Common myeloid progenitor, CD34-positive (primary cell): Measurements from ENCODE around the gene GALNT9.
A peak's percentile ranks its signal among the peaks of the same experiment; 100 is the strongest.

Source experiments
- CTCF ChIA-PET: fragments of 350-600 bp; sonication (Branson Sonifier 250); formaldehyde crosslinking; loops from one replicate; lab custom pipeline; 2021; ENCODE audit warnings: antibody characterized with exemption; lab: Charles Lee
- POLR2A ChIA-PET: fragments of 350-600 bp; sonication (Branson Sonifier 250); formaldehyde crosslinking; loops from one replicate; lab custom pipeline; 2021; ENCODE audit warnings: antibody characterized with exemption; lab: Charles Lee
- DNase-seq, 3 donors: peaks; one replicate each; pipeline versions ENCODE4 v3.0.0 to v3.0.0-alpha.2; 2013
- H3K27ac ChIP-seq, 2 experiments: 1 replicate in 1 of 2; 2 replicates in 1 of 2; pipeline ENCODE4 v1.7.0; 2013; ENCODE audit warnings: inconsistent platforms in 2 of 2, low read length in 2 of 2, mild to moderate bottlenecking in 2 of 2, low read depth in 1 of 2, moderate library complexity in 1 of 2; ENCODE audit not compliant: severe bottlenecking in 2 of 2, insufficient read depth in 1 of 2, poor library complexity in 1 of 2
- H3K27me3 ChIP-seq, 5 experiments: replicated peaks in 2 of 5; 1 replicate in 3 of 5; 2 replicates in 2 of 5; pipeline versions ENCODE4 v1.6.1 to v1.7.0; 2013; ENCODE audit warnings: low read length in 4 of 5, mild to moderate bottlenecking in 2 of 5, moderate library complexity in 2 of 5, inconsistent platforms in 1 of 5; ENCODE audit not compliant: insufficient read depth in 5 of 5, control insufficient read depth in 4 of 5
- H3K36me3 ChIP-seq, 4 experiments: 1 replicate in 2 of 4; 2 replicates in 2 of 4; pipeline versions ENCODE4 v1.6.1 to v1.7.0; 2013; ENCODE audit warnings: low read length in 3 of 4, control low read depth in 1 of 4, mild to moderate bottlenecking in 1 of 4; ENCODE audit not compliant: control insufficient read depth in 4 of 4, insufficient read depth in 4 of 4
- H3K4me1 ChIP-seq, 4 experiments: 1 replicate in 3 of 4; 2 replicates in 1 of 4; pipeline versions ENCODE4 v1.6.1 to v1.7.1; 2013; ENCODE audit warnings: low read length in 3 of 4, mild to moderate bottlenecking in 3 of 4, control low read depth in 1 of 4, inconsistent platforms in 1 of 4, moderate library complexity in 1 of 4; ENCODE audit not compliant: control insufficient read depth in 4 of 4, insufficient read depth in 4 of 4; ENCODE audit errors: control extremely low read depth in 1 of 4
- H3K4me3 ChIP-seq, 7 experiments: 1 replicate in 4 of 7; 2 replicates in 3 of 7; pipeline versions ENCODE4 v1.5.1 to v1.7.0; 2013; ENCODE audit warnings: mild to moderate bottlenecking in 7 of 7, low read length in 6 of 7, moderate library complexity in 6 of 7, inconsistent platforms in 2 of 7, low read depth in 2 of 7, control low read depth in 1 of 7; ENCODE audit not compliant: insufficient read depth in 4 of 7, control insufficient read depth in 1 of 7; ENCODE audit errors: extremely low read depth in 1 of 7
- H3K9me3 ChIP-seq, 5 experiments: 1 replicate in 4 of 5; 2 replicates in 1 of 5; pipeline versions ENCODE4 v1.6.1 to v1.7.1; 2013; ENCODE audit warnings: low read length in 4 of 5, mild to moderate bottlenecking in 2 of 5, inconsistent platforms in 1 of 5, low read depth in 1 of 5, moderate library complexity in 1 of 5; ENCODE audit not compliant: control insufficient read depth in 4 of 5, insufficient read depth in 2 of 5; ENCODE audit errors: control extremely low read depth in 1 of 5
- WGBS: methylation state at CpG from one replicate; pipeline ENCODE4 v1.1.5; 2013; ENCODE audit not compliant: insufficient coverage; 5-methylcytosine and 5-hydroxymethylcytosine counted together

The GALNT9 gene

GRCh38 chr12:132311201-132311915 is 18.0 kb downstream of the GALNT9 start:
- peaks cover 0 to 54% (median 4%) of the 10 kb centered on the region in 5 experiments for H3K27me3 ChIP-seq
- CTCF ChIA-PET, result no interaction called here
- 92% methylated on average over 11 of the region's 17 CpGs for WGBS
- no peaks in the 10 kb centered on the region for H3K36me3 ChIP-seq
- no peak for DNase-seq
- peaks cover 0 to 18% (median 11%) of the 10 kb centered on the region in 5 experiments for H3K9me3 ChIP-seq
- POLR2A ChIA-PET, result no interaction called here
- no peak overlapping the region for H3K4me3 ChIP-seq
- H3K27ac ChIP-seq, result no peak overlapping the region
- H3K4me1 ChIP-seq, result no peaks in the 10 kb centered on the region

DNA sequence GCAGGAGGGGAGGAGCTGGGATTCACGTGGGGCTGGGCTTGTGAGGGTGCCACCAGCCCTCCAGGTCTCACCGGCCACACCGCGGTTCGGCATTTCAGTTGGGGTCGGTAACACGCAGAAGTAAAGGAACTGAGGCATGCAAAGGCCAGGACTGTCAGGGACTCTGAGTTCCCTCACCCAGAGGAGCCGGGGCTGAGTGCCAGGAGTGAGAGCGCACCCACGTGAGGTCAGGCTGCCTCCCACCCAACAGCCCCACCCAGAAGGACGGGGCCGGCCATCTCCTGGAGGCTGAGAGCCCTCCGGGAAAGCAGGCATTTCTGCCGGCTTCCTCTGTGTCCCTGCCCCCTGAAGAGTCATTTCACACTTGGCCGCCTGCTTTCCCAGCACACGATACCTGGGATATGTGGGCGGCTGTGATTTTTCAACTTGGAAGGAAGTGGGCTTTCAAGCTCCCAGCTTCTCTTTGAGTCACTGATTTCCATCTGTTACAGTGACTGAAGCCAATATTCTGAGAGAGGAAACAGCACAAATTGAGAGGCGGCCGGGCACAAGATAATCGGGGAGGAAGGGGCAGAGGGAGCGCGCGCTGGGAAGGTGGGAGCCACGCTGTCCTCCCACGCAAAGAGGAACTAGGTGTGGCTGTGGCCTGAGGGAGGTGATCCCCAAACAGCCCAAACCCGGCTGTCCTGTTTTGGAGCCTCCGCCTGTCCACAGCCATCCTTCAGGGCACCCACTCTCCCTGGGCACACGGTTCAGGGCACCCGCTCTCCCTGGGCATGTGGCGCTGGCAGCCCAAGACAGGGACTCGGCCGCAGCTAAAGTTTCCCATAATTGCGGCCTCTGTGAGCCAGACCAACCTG is 19.0 kb downstream of the GALNT9 start:
- no peaks in the 10 kb centered on the region for H3K4me1 ChIP-seq
- H3K36me3 ChIP-seq, result no peaks in the 10 kb centered on the region
- WGBS, result 69% methylated on average over 27 of the region's 33 CpGs
- ChIA-PET POLR2A (no interaction called here), CTCF (no interaction called here)
- H3K4me3 ChIP-seq, result no peak overlapping the region
- H3K27ac ChIP-seq, result no peak overlapping the region
- H3K27me3 ChIP-seq, result peaks cover 0 to 44% (median 4%) of the 10 kb centered on the region in 5 experiments
- peaks cover 0 to 23% (median 11%) of the 10 kb centered on the region in 5 experiments for H3K9me3 ChIP-seq
- DNase-seq, result no peak

DNA sequence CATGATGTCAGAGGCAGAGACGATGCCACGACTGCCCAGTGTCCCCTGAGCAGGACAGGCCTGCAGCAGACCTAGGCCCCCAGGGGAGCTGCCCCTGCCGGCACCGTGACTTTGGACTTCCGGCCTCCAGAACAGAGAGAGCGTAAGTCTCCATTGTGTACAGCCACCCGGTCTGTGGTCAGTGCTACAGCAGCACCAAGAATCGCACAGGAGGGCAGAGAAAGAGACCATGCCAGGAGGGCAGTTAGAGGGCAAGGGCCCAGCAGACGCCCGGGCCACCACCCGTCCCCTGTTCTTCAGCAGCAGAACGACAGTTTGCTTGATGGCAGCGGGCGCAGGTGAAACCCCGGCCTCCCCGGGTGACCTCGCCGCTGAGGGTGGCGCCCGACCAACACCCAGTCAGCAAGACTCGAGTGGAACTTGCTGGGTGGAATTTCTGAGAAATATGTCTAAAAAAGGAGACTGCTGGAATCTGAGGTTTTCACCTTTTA is 19.7 kb downstream of the GALNT9 start:
- Histone ChIP-seq H3K4me1 (no peaks in the 10 kb centered on the region), H3K4me3 (no peak overlapping the region), H3K36me3 (no peaks in the 10 kb centered on the region), H3K27me3 (peaks cover 0 to 37% (median 4%) of the 10 kb centered on the region in 5 experiments), H3K9me3 (peaks cover 0 to 23% (median 11%) of the 10 kb centered on the region in 5 experiments), H3K27ac (no peak overlapping the region)
- WGBS, result 93% methylated on average over 20 of the region's 21 CpGs
- ChIA-PET POLR2A (no interaction called here), CTCF (no interaction called here)
- DNase-seq, result no peak

DNA sequence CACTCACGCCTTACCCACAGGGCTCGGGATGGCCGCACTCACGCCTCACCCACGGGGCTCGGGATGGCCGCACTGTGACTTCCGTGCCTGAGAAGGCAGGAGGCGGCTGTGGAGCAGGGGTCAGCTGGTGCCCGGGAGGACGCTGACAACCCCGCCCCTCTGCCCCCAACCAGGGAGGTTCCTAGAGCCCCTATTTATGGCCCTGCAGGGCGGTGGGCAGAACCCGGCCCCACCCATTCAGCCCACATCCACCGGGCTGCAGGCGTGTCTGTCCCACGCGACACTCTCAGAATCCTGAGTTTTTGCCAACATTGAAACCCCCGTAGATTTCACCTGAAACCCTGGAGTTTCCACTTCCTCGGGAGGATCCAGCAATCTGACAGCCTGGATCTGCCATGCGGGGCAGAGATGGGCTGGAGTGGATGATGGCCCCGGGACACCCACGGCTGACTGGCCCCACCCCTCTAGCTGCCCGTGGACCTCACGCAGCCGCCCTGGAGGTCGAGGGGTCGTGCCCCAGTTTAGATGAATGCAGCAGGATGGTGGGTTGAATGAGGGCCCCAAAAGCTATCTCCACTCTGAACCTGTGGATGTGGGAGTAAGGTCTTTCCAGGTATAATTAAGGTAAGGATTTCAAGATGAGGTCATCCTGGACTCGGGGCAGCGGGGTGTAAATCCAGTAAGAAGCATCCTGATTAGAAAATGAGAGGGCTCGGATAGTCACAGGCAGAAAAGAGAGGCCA is 20.4 kb downstream of the GALNT9 start:
- CTCF ChIA-PET, result interaction anchor here (0.6 kb wide), 1 partner anchor 278 kb away, joined by 3 read pairs; no protein-coding TSS in a partner anchor
- no peak overlapping the region for H3K27ac ChIP-seq
- POLR2A ChIA-PET, result no interaction called here
- 81% methylated on average over 31 of the region's 31 CpGs for WGBS
- no peak overlapping the region for H3K4me3 ChIP-seq
- no peaks in the 10 kb centered on the region for H3K36me3 ChIP-seq
- H3K27me3 ChIP-seq, result peaks cover 0 to 34% (median 4%) of the 10 kb centered on the region in 5 experiments
- peaks cover 0 to 23% (median 11%) of the 10 kb centered on the region in 5 experiments for H3K9me3 ChIP-seq
- DNase-seq, result no peak
- no peaks in the 10 kb centered on the region for H3K4me1 ChIP-seq

DNA sequence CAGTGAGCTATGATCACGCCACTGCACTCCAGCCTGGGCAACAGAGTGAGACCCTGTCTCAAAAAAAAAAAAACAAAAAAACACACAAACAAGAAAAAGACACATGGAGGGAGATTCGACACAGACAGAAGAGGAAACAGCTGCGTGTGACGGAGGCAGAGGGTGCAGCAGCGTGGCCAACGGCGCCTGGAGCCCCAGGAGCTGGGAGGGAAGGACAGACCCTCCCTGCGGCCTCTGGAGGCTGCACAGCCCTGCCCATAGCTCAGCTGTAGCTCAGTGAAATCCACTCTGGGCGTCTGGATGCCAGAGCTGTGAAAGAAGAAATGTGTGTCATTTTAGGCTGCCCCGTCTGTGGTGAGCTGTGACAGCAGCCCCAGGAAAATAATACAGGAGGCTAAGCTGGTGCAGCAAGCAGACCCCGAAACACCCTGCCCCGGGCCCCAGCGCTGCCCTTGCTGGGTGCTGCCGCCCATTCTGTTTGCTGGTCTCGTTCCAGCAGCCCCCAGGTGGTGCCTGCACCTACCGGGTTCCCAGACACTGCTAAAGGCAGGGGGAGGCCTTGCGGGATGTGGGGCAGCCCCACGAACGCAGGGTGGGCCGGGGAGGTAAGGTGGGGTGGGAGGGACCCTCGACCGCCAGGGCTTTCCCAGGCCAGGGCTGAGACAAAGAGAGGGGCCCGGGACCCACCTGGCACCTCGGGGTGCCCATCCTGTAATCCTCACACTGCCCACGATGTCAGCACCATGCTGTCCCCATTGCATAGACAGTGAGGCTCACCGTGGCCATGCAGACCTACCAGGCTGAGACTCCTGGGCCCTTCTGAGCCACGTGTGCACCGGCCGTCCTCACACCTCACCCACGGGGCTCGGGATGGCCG is 21.2 kb downstream of the GALNT9 start:
- Histone ChIP-seq H3K9me3 (peaks cover 0 to 23% (median 11%) of the 10 kb centered on the region in 5 experiments), H3K36me3 (no peaks in the 10 kb centered on the region), H3K27ac (no peak overlapping the region), H3K27me3 (peaks cover 0 to 34% (median 4%) of the 10 kb centered on the region in 5 experiments), H3K4me3 (no peak overlapping the region), H3K4me1 (no peaks in the 10 kb centered on the region)
- 71% methylated on average over 25 of the region's 32 CpGs for WGBS
- DNase-seq, result peak in 1 of 3 donors; percentile 39
- ChIA-PET POLR2A (no interaction called here), CTCF (interaction anchor here (0.6 kb wide), 1 partner anchor 278 kb away, joined by 3 read pairs; no protein-coding TSS in a partner anchor)

DNA sequence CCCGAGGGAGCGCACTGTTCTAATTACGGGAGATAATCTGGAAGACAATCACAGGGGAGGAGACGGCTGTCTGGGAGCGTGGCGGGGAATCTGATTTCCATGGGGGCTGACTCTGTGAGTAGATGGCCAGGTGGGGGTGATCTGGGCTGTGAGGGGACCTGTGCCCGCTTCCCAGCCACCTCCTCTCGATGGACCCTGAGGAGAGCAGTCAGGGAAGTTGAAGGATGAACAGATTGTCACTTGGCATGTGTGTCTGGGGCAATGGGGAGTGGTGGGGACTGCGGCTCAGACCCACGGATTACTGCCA is 22.6 kb downstream of the GALNT9 start:
- WGBS, result 73% methylated on average over 10 of the region's 10 CpGs
- ChIA-PET CTCF (no interaction called here), POLR2A (no interaction called here)
- Histone ChIP-seq H3K9me3 (peaks cover 0 to 20% (median 7%) of the 10 kb centered on the region in 5 experiments), H3K27me3 (peaks cover 0 to 28% (median 5%) of the 10 kb centered on the region in 5 experiments), H3K27ac (no peak overlapping the region), H3K4me3 (no peak overlapping the region), H3K4me1 (peaks cover 0 to 3% (median 0%) of the 10 kb centered on the region in 4 experiments), H3K36me3 (no peaks in the 10 kb centered on the region)
- DNase-seq, result no peak
